Hepatocyte (in vitro differentiated cells): ENCODE data around the gene PCDHAC2.

Source experiments
- CTCF ChIP-seq: fragments of 200-600 bp; sonication (generic); IDR thresholded peaks from 2 replicates; pipeline ENCODE4 v1.5.1; 2016; ENCODE audit warnings: antibody characterized with exemption, mild to moderate bottlenecking; ENCODE audit not compliant: poor library complexity
- EZH2phosphoT487 ChIP-seq: fragments of 200-600 bp; sonication (generic); IDR thresholded peaks from one replicate; pipeline ENCODE4 v1.6.1; 2018; ENCODE audit warnings: antibody characterized with exemption, mild to moderate bottlenecking, low read depth, moderate library complexity; ENCODE audit not compliant: unreplicated experiment, severe bottlenecking

GRCh38 chr5:140992828-140993227 is 26.6 kb downstream of the PCDHAC2 start:
- no peak for TF ChIP-seq CTCF
- TF ChIP-seq EZH2phosphoT487: no peak
